Effector memory CD4-positive, alpha-beta T cell (primary cell): ENCODE data around the gene TNFSF8.

Experiments
- DNase-seq, 3 donors: peaks; one replicate each; pipeline ENCODE4 v3.0.0-alpha.2; 2020
- H3K27ac ChIP-seq: 2 replicates; pipeline ENCODE4 v1.7.0; 2013; ENCODE audit warnings: mild to moderate bottlenecking, low read length, moderate library complexity; ENCODE audit not compliant: insufficient read depth, poor library complexity, severe bottlenecking
- H3K27me3 ChIP-seq: replicated peaks from 2 replicates; pipeline ENCODE4 v1.7.0; 2013; ENCODE audit warnings: mild to moderate bottlenecking, low read length; ENCODE audit not compliant: insufficient read depth, control insufficient read depth, poor library complexity, severe bottlenecking
- H3K36me3 ChIP-seq: 2 replicates; pipeline ENCODE4 v1.7.0; 2013; ENCODE audit warnings: mild to moderate bottlenecking, low read length, moderate library complexity; ENCODE audit not compliant: control insufficient read depth, insufficient read depth
- H3K4me1 ChIP-seq: 2 replicates; pipeline ENCODE4 v1.7.0; 2013; ENCODE audit warnings: low read length, mild to moderate bottlenecking; ENCODE audit not compliant: control insufficient read depth, insufficient read depth, poor library complexity, severe bottlenecking
- H3K4me3 ChIP-seq: 2 replicates; pipeline ENCODE4 v1.7.0; 2013; ENCODE audit warnings: low read length, low read depth, mild to moderate bottlenecking; ENCODE audit not compliant: insufficient read depth, poor library complexity, severe bottlenecking
- H3K9me3 ChIP-seq: 2 replicates; pipeline ENCODE4 v1.7.0; 2013; ENCODE audit warnings: mild to moderate bottlenecking, low read length, moderate library complexity; ENCODE audit not compliant: control insufficient read depth

Gene TNFSF8

DNA sequence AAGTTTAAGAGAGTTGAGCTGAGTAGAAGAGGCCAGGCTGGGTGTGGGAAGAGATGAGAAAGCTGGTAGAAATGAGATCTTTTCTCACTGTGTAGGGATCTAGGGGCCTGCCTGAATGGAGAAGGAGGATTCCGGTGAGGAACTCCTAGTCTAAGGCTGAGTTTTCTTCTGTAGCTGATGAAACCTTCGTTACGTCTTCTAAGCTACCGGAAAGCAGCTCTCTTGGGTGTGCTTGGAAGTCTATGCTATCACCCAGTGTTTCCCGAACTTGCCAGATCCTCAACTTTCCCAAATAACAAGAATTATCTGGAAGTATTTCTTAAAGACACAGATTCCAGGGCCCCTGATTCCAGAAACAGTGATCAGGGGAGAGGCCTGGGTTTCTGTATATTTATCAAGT is 69.1 kb downstream of the TNFSF8 start:
- H3K27me3 ChIP-seq = no peaks in the 10 kb centered on the region
- H3K36me3 ChIP-seq = no peaks in the 10 kb centered on the region

DNA sequence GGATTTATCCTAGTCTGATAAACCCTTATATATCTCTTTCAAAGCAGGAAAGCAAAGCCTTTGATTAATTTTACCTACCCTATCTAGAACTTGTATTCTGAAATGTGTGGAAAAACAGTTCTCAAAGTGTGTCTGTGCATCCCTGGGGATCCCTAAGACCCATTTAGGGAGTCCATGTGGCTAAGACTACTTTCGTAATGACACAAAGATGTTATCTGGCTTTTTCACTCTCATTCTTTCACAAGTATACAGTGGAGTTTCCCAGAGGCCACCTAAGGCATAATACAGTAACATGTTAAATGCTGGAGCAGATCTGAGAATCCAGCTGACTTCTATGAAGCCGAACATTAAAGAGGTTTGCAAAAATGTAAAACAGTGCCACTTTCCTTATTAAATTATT is 70.2 kb downstream of the TNFSF8 start:
- no peak for DNase-seq
- Histone ChIP-seq H3K9me3 (no peaks in the 10 kb centered on the region), H3K27me3 (no peaks in the 10 kb centered on the region), H3K36me3 (no peaks in the 10 kb centered on the region), H3K4me1 (no peaks in the 10 kb centered on the region), H3K27ac (no peak overlapping the region), H3K4me3 (no peak overlapping the region)

More for the DNA sequence above, 69.1 kb downstream of the TNFSF8 start:
- no peaks in the 10 kb centered on the region for H3K9me3 ChIP-seq
- H3K4me1 ChIP-seq = no peaks in the 10 kb centered on the region
- H3K27ac ChIP-seq = no peak overlapping the region
- H3K4me3 ChIP-seq = no peak overlapping the region
- no peak for DNase-seq

- H3K9me3 ChIP-seq = no peaks in the 10 kb centered on the region
- no peaks in the 10 kb centered on the region for H3K27me3 ChIP-seq
- H3K27ac ChIP-seq = no peak overlapping the region
- no peak for DNase-seq
- no peaks in the 10 kb centered on the region for H3K36me3 ChIP-seq
- H3K4me3 ChIP-seq = no peak overlapping the region
- H3K4me1 ChIP-seq = no peaks in the 10 kb centered on the region
Observed at GRCh38 chr9:114856942-114857315, 73.5 kb downstream of the TNFSF8 start.

DNA sequence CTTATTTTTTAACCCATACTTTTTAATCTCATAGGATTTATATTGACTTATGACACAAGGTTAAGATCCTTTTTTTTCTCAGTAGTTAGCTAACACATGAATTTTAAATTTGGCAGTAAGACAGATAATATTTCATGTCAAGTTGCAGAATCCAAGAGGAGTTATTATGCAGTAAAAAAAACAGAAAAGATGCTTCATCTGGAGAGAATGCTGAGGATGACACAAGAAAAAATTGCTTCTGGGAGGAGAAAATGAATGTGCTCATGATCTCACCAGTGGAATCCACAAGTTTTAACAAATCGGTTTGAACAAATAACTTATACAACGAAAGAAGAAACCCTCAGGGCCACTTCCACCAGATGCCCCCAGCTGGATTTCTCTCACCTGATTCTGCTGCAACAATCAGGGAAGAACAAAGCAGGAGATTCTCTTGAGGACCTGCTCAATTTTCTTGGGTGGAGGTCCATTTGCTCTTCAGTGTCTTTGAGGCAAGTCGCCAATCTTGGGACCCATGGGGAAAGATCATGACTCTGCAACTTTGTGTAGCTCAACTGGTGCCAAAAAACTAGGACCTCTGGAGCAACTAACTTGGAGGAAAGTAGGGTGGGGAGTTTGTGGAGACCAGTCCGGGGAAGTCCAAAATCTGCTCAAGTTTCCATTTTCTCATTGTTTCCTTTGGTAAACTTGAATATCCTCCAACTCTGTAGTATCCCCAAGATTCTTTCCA is 74.0 kb downstream of the TNFSF8 start:
- no peaks in the 10 kb centered on the region for H3K9me3 ChIP-seq
- H3K4me3 ChIP-seq = no peak overlapping the region
- no peaks in the 10 kb centered on the region for H3K4me1 ChIP-seq
- no peaks in the 10 kb centered on the region for H3K36me3 ChIP-seq
- no peak for DNase-seq
- H3K27me3 ChIP-seq = no peaks in the 10 kb centered on the region
- no peak overlapping the region for H3K27ac ChIP-seq

GRCh38 chr9:114855488-114855887 is 74.9 kb downstream of the TNFSF8 start:
- H3K27ac ChIP-seq = no peak overlapping the region

GRCh38 chr9:114854736-114855355 is 75.5 kb downstream of the TNFSF8 start:
- no peak overlapping the region for H3K27ac ChIP-seq
- H3K9me3 ChIP-seq = no peaks in the 10 kb centered on the region
- H3K27me3 ChIP-seq = no peaks in the 10 kb centered on the region
- no peaks in the 10 kb centered on the region for H3K4me1 ChIP-seq
- no peak overlapping the region for H3K4me3 ChIP-seq
- H3K36me3 ChIP-seq = no peaks in the 10 kb centered on the region
- DNase-seq = no peak

More at GRCh38 chr9:114855488-114855887, 74.9 kb downstream of the TNFSF8 start:
- Histone ChIP-seq H3K36me3 (no peaks in the 10 kb centered on the region), H3K27me3 (no peaks in the 10 kb centered on the region), H3K4me3 (no peak overlapping the region), H3K4me1 (no peaks in the 10 kb centered on the region), H3K9me3 (no peaks in the 10 kb centered on the region)
- no peak for DNase-seq

GRCh38 chr9:114853071-114853855 is 77.1 kb downstream of the TNFSF8 start:
- Histone ChIP-seq H3K36me3 (no peaks in the 10 kb centered on the region), H3K4me1 (no peaks in the 10 kb centered on the region)

GRCh38 chr9:114852050-114852594 is 78.3 kb downstream of the TNFSF8 start:
- Histone ChIP-seq H3K9me3 (no peaks in the 10 kb centered on the region), H3K4me3 (no peak overlapping the region), H3K36me3 (no peaks in the 10 kb centered on the region), H3K4me1 (no peaks in the 10 kb centered on the region), H3K27me3 (no peaks in the 10 kb centered on the region), H3K27ac (no peak overlapping the region)
- no peak for DNase-seq

More at GRCh38 chr9:114853071-114853855, 77.1 kb downstream of the TNFSF8 start:
- no peak for DNase-seq
- H3K9me3 ChIP-seq = no peaks in the 10 kb centered on the region
- no peak overlapping the region for H3K27ac ChIP-seq
- no peaks in the 10 kb centered on the region for H3K27me3 ChIP-seq
- no peak overlapping the region for H3K4me3 ChIP-seq

GRCh38 chr9:114851306-114851705 is 79.1 kb downstream of the TNFSF8 start:
- H3K27ac ChIP-seq = no peak overlapping the region
- no peak overlapping the region for H3K4me3 ChIP-seq
- no peaks in the 10 kb centered on the region for H3K9me3 ChIP-seq

More at GRCh38 chr9:114851306-114851705, 79.1 kb downstream of the TNFSF8 start:
- no peaks in the 10 kb centered on the region for H3K36me3 ChIP-seq
- no peaks in the 10 kb centered on the region for H3K27me3 ChIP-seq
- H3K4me1 ChIP-seq = no peaks in the 10 kb centered on the region
- no peak for DNase-seq
